Activated CD4-positive, alpha-beta T cell treated with anti-CD3 and anti-CD28 coated beads, Interleukin-2, amount 50 U/mL, for 16 hours (primary cell): ENCODE measurements around the gene TRAF2.

Source experiments
- DNase-seq: peaks from one replicate; pipeline ENCODE4 v3.0.0-alpha.2; 2020

The TRAF2 gene

DNA sequence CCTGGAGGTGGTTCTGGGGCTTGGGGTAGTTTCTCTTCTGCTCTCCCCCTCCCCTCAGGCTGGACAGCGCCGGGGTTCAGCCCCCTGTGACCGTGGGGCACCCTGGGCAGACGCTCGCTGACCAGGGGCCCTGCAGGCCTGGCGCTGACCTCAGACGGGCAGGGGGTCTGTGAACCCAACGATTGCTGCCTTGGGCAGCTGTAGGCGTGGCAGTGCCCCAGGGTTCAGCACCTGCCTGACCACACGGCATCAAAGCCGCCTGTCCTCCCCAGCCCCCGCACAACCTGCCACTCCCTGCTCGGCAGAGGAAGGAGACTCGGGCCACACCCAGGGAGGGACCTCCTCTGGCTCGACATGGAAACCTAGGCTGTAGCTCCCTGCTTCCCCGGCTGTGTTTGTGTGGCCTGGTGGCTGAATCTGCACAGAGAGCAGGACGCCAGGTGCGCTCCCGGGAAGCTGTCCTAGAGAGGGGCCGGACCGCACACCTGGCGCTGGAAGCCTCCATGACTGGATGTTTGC, 77.9 kb downstream of the TRAF2 start:
- no peak for DNase-seq

DNA sequence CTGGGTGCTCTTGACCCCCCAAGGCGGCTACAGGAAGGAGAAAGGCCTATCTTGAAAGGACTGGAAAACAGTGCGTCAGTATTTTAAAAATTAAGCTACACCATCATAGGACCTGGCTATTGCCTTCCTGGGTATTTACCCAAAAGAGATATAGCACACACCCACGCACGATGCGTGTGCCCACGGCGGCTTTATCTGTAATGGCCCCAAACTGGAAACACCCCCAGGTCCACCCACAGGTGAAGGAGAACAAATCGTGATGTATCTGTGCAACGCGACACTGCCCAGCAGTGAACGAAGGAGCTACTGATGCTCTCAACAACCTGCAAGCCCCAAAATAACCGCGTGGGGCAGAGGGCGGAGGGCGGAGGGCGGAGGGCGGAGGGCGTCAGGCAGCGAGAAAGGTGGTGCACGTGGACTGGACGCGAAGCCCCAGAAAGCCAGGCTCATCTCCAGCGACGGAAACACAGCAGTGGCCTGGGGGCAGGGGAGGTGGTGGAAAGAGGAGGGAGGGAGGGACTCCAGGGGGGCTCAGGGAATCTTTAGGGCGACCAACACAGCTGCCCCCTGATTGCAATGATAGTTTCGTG, 78.6 kb downstream of the TRAF2 start:
- no peak for DNase-seq

DNA sequence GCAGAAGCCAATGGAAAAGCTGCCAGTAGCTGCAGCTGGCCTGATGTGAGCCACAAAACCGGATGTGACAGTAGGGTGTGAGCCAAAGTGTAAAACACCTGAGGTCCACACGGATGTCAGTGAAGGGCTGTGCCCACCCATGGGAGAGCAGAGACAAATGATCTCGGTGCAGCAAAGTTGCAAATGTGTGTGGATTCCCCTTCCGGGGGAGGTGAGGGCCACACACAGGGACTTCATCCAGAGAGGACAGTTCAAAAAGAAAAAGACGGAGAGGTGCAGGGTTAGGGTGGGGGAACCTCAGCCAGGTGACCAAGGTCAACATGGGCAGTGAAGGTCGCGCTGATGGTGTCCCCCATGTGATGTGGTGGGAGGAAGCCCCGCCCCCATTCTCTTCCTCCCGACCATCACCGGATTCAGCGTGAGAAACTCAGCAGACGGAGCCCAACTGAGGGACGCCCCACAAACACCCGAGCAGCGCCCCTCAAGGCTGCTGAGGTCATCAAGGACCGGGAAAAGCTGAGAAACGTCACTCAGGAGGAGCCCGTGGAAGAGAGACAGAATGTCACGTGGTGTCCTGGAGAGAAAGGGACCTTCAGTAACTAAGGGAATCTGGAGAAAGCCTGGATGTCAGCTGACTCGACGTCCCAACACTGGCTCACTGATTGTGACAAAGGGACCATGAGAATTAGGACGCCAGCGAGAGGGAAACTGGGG, 79.6 kb downstream of the TRAF2 start:
- peak; percentile 31 for DNase-seq

DNA sequence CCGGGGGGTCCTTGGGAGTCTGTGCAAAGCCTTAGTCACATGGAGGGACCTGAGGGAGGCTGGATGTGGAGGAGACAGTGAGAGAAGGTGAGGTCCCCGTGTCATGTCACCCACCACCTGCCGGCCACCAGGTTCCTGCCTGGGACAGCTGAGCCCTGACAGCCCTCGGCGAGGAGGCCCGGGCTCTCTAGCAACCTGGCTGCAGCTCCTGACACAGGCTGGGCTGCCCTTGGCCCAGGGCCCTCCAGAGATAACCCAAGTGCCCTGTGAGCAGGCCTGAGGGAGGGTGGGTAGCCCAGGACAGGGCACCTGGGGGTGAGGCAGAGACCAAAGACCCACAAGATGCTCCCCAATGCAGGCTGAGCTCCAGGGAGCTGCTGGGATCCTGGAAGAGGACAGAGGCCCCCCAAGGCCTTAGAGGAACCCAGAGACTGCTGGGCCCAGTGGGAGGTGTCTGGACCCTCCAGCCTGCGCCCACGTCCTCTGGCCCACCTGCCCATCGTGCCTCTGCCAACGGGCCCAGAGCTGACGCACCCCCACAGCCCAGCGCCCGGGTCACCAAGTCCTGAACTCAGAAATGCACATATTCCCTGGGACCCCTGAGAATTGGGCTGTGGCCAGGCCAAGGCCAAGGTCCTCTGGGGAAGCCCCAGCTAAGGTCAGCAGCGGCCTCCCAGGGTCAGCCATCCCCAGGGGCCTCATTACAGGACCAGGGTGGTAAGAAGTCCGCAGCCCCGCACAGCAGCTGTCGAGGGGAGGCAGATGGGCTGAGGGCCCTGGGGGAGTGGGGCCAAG, 82.2 kb downstream of the TRAF2 start:
- no peak for DNase-seq

DNA sequence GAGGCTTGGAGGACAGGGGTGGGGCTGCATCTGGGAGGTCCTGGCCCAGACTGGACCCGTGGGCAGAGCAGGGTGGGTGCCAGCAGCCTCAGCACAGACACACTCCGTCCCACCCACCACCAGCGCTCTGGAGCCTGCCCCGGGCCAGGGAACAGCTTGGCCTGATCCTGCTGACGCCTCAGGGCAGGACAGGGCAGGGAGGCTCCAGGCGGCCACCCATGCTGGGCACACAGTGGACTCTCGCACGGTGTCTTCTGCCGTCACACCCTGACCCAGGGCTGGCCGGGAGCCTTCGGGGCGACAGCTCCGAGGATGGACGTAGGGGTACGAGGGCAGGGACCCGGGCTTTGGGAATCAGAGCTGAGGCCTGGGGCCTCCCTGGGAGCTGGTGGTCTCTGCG, 82.8 kb downstream of the TRAF2 start:
- DNase-seq: no peak

DNA sequence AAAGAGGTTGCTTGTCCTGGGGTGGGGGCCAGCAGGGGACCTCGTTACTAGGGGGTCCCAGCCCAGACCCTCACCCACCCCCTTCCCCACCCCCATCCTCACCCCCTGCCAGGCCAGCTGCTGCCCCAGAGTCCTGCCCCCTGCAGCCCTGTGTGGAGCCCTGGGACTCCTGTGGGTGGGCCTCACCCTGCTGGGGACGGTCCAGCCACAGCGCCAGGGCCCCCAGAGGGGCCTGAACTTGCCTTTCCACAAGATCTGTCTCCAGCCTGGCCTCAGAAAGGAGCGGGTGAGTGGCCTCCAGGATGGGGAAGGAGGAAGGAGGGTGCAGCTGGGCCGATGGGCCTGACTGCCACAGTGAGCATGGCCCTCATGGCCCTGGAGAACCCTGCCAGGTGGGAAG, 83.5 kb downstream of the TRAF2 start:
- no peak for DNase-seq

DNA sequence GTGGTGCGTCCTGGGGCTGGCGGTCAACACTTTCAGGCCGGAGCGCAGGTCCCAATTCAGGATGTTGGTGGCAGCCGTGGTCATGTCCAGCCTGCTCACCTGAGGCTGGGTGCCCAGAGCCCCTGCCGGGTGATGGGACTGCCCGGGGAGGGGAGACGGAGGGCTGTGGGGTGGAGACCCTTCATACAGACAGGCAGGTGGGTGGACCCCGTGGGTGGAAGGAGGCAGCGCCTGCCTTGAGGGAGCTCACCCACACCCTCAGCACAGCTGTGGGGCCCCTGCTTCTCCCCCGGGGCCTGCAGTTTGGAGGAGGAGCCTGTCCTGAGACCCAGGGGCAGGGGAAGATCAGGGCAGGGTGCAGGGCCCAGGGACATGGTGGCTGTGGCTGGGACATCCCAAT, 84.0 kb downstream of the TRAF2 start:
- DNase-seq: no peak

DNA sequence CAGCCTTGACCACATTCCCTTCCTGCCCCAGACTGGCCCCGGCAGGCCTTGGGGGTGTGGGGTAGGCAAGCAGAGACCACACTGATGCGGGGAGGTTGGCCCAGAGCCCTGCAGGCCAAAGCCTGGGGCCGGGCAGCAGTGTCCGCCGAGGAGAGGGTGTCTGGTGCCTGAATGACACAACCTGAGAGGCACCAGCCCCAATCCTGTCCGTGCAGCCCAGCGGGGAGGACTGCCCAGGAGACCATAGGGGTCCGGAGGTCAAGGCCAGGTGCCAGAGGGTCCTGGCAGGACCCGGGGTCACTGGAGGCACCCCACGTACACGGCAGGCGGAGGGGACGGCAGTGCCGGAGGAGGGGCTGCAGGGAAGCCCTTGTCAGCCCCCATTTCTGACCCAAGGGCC, 85.4 kb downstream of the TRAF2 start:
- DNase-seq: no peak

DNA sequence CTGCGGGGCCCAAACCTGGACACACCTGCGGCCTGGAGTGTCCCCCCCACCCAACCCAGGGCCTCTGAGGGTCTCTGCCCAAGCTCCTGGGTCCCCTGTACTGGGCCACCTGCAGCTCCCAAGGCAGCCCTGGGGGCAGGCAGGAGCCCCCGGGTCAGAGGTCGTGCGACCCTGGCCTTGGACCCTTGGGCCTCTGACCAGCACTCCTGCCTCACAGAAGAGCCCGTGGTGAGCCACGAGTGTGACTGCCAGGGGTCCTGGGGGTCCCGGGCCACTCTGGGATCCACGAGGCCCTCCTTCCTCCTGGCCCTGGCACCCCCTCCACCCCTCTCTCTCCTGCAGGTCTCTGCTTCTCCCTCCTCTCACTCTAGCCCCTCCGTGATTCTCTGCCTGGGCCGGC, 86.0 kb downstream of the TRAF2 start:
- no peak for DNase-seq

DNA sequence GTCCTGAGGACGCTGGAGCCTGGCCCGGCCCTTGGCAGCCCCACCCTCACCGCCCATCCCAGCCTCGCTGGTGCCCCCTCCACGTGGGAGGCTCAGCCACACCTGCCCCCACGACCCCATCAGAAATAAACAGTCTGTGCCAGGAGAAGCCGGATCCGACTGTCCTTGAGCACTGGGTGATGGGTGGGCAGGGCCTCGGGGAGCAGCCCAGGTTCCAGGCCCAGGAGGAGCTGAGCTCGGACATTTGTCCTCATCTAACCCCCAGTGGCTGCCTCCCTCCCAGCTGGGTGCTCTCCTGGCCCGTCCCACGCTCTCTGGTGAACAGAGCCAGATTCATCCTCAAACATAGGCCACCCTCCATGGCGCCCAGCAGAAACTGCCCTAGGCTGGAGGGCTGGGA, 86.4 kb downstream of the TRAF2 start:
- no peak for DNase-seq

DNA sequence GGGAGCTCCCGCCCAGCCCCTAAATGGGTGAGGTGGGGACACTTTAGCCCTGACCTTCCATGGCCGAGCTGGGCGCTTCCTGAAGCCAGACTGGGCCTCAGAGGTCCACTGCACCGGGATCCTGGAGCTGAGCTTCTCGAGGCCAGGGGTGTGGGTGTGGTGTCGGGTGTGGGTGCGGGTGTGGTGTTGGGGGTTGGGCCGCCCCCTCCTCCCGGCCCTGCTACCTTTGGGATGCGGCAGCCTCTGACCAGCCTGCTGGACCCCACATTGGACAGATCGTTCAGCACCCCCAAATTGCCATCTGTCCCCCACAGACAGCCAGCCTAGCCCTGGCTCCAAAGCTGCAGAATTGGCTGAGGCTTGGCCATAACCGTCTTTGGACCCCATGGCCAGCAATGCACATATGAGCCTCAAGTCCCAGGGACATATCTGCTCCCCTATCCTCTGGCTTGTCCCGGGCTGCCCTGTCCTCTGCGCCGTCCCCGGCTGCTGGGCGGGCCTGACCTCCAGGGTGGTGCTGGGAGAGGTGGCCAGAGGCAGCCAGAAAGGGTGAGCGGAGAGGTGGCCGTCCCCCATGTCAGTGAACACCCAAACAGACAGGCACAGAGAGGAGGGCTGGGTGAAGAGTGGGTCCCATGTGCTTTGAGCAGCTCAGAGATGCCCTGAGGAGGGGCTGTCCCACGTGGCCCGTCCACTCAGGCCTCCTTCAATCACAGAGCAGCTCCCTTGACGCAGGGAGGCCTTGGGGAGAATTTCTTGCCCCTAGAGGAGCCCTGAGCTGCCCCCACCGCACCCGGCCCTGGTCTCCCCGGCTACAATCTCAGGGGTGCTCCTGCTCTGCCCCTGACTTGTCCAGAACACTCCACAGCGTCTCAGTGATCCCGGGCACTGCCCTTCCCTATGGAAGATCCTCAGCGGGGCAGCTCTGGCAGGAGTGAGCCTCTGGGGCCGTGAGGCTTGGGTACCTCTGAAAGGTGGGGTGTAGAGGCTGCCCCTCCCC, 87.6 kb downstream of the TRAF2 start:
- DNase-seq: no peak

DNA sequence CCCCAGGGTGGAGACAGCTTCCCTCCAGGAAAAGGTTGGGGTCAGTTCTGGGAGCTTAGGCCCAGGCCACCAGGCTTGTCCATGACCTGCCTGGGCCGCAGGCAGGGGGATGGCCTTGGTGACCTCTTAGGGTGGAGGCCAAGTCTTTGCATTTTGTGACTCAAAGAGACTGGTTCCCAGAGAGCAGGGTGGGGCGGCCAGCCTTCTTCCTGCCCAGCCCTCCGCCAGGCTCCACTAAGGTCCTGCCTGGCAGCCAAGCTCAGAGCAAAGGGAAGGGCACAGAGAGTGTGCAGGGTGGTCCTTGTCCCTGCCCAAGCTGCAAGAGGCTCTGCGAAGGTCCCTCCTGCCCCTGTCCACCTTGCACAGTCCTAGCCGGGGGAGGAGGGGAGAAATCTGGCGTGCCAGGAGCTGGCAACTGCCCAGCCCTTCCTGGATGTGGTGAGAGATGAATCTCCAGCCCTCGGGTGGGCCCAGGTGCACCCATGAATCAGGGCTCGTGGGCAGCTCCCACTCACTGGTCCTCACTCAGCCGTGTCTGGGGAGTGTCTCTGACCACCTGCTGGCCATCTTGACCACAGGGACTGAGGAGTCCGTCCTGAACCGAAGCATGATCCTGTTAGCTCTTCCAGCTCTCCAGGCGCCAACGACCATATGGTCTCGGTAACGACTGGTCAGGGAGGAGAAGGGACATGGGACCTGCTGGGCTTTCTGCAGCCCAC, 88.7 kb downstream of the TRAF2 start:
- no peak for DNase-seq

DNA sequence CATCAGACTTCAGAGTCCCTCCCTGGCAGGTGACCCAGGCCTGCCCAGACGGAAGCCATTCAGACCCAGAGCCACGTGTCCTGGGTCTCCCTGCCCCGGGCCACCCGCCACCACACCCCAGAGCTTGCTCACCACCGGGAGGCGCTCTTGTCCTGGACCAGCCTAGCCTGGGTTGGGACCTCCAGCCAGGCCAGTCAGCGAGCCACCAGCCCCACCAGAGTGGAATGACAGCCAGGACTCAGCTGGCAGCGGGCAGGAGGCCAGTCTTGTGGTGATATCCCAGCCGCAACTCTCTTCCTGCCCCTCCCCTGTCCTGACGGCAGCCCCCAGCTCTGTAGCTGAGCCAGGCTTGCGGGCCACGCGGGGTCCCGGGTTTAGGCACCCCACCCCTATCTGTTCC, 89.3 kb downstream of the TRAF2 start:
- peak; percentile 30 for DNase-seq
